Measurements from ENCODE around the gene UBASH3B.

Gene UBASH3B

DNA sequence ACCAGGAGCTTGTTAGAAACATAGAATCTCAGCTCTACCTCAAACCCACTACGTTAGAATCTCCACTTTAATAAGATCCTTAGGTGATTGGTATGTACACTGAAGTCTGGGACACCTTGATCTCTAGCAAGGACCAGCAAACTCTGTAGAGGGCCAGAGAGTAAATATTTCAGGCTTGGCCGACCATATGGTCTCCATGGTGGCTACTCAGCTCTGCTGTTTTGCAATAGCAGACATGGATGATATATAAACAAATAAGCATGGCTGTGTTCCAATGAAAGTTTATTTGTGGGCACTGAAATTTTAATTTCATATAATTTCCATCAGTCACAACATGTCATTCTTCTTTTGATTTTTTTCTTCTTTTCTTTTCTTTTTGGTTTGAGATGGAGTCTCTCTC, 23.9 kb downstream of the UBASH3B start:
- no peak for DNase-seq

- DNase-seq = no peak
These were observed 25.5 kb downstream of the UBASH3B start for GRCh38 chr11:122681070-122681469.

DNA sequence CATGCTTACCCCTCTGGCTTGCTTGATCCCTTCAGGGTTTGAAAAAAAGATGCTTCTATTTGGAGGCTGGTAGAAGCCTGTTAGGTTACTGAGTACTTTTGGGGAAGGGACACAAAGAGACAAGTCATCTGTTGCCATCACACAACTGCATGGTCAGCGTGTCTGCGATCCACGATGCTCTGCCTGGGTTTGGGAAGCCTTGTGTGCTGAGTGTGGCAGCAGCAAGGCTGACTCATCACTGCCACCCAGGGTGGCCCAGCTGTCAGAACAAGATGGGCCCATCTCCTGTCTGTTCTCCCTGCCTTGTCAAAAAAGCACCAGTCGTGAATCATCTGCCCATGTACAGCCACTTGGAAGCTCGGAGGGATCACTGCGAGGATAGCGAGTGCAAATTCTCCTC, 26.2 kb downstream of the UBASH3B start:
- DNase-seq = no peak

- DNase-seq = no peak
These were observed 26.9 kb downstream of the UBASH3B start for GRCh38 chr11:122682464-122682863.

GRCh38 chr11:122685041-122685440, 29.5 kb downstream of the UBASH3B start:
- DNase-seq = no peak

DNA sequence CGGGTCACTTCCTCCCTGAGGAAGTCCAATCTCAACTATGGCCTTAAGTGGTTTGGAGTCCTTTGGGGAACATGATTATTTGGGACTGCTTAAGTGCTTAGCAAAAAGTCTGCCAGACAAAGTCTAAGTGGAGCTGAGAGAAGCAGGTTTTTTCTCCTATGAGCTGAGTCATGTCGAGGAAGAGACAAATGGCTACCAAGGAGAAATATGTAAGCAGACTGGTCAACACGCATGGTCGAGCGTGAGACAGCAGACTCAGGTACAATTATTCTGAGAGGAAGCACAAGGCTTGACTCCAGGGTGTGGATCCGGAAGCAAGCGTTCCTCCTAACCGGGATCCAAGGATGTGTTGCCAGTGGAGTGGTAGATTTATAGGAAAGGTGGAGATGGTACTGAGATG, 30.6 kb downstream of the UBASH3B start:
- DNase-seq = no peak

GRCh38 chr11:122690384-122690783, 34.9 kb downstream of the UBASH3B start:
- DNase-seq = no peak

- DNase-seq = no peak
These were observed 35.5 kb downstream of the UBASH3B start for GRCh38 chr11:122690801-122691548.

DNA sequence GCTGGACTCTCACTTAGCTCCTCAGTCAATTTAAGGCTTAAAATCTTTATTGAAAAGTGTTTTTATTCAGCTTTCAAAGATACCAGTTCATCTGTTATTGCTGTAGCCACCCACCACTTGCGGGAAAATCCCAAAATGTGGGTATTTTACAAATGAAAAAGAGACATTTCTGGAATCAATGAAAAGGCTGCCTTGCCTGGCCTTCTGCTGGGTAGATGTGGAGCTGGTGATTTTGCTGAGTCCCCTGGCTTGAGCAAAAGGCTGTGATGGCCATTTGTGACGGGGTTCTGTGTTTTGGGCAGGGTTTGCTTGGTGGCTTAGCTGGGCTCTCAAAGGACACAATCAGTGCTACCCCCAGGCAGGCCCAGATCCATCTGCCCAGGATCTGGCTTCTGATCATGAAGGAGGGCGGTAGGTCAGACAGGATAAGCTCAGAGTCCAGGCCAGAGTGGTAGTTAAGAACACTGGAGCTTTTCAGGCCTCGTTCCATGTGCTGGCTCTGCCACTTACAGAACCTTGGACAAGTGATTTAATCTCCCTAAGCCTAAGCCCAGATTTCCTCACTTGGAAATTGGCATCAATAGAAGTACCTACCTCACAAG, 36.1 kb downstream of the UBASH3B start:
- no peak for DNase-seq

- DNase-seq = no peak
These were observed 36.9 kb downstream of the UBASH3B start for GRCh38 chr11:122692444-122692843.

DNA sequence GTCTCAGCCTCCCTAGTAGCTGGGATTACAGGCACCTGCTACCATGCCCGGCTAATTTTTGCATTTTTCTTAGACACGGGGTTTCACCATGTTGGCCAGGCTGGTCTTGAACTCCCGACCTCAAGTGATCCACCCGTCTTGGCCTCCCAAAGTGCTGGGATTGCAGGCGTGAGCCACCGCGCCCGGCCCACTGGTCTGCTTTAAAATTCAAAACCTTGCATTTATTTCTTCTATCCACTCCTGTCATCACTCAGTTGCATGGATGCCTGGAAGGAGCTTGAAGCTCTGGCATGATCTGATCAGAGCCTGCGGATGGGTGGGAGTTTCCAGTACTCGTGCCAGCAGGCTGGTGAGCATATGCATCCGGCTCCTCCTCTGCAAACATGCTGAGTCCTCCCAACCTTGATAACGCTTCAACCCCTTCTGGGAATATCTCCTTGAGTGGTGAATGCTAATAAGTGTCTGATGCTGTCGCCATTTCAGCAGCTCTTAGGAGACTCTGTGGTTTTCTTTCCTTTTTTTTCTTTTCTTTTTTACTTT, 39.6 kb downstream of the UBASH3B start:
- no peak for DNase-seq

DNA sequence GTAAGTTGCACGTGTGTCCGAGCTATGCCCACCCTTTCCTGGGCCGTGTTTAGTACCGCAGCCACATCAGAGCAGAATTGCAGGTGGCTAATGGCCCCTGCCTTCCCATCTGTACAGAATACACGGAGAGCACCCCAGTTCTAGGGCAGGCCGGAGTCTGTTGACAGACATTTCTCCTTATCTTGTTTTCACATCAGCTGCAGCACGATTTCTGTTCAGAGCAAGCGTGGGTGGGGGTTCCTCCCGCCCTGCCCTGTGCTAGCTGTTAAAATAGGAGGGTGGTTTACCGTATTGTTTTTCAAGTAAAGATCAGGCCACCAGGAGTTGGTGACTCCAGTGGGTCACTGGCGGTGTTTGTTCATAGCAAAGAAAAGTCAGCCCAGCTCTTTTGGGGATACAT, 41.1 kb downstream of the UBASH3B start:
- peak; percentile 49 for DNase-seq

DNA sequence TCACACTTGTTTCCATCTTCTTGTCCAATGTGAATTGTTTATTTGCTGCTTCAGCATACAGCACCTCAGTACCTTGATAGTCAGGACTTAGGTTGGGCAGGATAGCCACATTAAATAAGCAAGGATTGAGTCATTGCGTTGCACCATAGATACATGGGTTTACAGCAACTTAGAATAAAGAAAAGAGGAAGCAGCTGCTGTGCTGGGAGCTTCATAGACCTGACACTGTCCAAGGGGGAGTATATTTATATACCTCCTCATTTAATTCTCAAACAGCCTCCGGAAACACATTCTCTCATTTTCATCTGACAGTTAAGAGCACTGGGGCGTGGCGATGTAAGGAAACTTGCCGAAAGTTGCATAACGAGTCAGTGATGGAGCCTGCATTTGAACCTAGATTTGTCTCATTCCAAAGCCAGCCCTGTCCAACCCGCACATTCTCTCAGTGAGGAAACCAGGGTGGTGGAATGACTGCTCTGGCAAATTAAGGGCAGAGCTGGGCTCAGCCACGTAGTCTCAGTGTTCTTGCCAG, 42.2 kb downstream of the UBASH3B start:
- no peak for DNase-seq

DNA sequence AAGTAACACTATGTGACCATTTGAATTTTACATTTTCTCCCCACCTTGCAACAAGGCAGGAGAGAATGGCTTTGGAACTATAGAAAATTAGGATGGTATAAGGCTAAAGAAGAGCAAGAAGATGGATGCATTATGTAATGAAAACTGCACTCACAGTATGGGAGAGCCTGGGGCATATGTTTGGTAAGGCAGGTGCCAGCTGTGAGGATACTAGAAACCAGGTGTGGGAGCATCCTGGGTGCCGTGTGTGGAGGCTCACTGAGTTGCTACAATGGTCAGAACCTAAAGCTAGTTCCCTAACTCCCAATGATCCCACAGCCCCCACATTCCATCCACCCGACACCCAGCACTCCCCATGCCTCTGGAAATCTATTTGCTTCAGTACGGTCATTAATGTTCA, 42.9 kb downstream of the UBASH3B start:
- DNase-seq = no peak

- no peak for DNase-seq
These were observed 45.1 kb downstream of the UBASH3B start for GRCh38 chr11:122700666-122701065.

DNA sequence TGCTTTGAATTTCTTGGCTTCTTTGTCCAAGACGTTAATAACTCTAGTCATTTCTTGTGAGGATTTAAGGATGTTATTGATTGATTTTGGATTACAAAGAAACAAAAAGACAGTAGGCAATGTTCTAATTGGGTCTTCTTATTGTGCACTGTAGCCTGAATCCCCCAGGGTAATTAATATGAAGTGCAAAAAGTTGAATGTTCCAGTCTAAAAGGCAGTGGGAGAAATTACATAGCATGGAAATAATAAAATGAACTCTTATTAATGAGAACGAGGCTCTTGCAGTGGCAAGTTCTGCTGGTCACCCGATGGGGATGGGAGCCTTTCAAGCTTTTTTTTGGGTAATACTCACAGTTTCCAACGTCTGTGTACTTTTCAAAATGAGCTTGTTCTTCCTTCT, 45.6 kb downstream of the UBASH3B start:
- no peak for DNase-seq

- DNase-seq = no peak
These were observed 48.2 kb downstream of the UBASH3B start for GRCh38 chr11:122703541-122704272.

DNA sequence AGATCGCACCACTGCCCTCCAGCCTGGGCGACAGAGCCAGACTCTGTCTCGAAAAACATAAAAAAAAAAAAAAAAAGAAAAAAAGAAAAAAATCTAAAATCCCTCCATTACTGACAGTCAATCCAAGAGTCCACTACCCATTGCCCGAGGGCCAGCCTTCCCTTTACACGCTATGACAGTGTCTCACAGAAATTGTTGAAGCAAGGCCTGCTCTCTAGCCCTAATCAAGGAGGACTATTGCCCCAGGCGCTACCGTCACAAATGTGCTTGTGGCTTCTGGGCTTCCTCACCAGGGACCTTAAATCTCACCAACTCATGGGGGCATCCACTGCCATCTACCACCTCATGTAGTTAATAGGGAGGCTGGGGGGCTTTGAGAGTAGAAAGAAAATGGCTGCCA, 49.9 kb downstream of the UBASH3B start:
- DNase-seq = no peak

DNA sequence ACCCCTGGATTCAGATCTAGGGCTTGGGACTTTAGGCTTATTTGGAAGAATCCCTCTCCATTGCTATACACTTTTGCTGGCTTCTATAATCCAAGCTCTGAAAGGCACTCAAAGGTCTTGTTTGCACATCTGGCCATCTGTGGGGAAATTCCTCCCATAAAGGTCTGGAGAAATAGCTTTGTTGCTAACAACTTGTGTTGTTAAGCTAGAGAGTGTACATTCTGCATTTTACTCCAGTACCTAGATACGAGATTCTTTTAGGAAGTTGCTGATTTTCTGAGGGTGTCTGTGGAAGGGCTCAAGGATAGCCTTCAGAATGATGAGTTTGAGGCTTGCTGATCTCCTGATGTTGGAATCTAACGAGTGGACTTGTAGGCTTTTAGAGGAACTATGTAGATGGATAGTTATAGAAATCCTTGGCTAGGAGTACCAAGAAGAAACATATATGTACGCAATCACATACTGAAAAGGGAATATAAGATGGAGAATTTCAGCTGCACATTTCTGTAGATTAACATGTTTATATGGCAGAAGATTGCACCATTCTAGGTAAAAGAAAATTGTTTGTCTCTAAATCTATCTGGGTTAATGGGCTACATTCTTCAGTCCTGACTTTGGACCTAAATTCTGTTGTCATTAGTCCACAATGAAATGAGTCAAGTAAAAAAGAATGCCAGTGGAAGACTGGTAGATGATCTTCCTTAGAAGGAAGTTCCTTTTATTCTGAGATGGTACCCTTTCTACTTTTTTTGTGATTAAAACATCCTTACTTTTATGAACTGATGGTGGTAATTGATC, 51.0 kb downstream of the UBASH3B start:
- DNase-seq = no peak

DNA sequence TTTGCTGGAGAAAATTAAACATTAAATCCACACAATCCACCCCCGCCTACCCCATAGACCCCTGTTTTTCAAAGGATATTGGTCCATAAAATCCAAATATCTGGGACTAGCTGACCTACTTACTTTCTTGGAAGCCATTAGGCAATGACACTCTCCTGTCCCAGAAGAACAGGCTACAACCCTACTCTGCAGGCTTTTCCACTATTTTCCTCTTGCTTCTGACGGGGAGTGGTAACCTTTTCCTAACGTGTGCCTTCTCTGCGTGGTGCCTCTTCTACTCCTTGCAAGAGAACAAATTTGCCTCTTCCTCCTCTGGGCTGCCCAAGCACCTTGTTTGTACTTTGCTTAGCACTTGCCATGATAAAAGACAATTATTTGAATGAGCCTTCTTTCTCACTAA, 51.6 kb downstream of the UBASH3B start:
- DNase-seq = no peak

- no peak for DNase-seq
These were observed 52.4 kb downstream of the UBASH3B start for GRCh38 chr11:122707901-122708300.

DNA sequence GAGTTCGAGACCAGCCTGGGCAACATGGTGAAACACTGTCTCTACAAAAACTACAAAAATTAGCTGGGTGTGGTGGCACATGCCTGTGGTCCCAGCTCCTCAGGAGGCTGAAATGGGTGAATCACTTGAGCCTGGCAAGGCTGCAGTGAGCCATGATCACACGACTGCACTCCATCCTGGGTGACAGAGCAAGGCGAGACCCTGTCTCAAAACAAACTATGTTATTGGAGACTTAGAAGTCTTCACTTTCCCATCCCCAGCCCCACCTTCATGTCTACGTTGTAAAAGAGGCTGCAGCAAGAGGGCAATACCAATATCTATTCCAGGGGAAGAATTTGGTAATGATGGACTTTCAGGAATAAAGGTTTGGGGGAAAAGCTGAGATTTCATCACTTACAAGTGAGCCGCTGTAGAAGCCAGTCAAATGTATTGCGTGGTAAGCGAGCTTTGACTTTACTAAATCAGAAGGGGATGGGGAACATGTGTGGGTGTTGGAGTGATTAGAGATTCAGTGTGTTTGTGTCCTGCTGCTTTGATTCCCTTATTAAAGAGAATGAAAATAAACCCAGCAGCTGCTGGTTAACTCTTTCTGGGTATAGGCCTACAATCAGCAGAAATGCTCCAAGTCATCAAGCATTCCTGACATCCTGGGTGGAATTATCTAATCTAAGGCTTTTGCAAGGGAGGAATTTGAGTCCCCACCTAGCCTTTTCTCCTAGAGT, 53.7 kb downstream of the UBASH3B start:
- no peak for DNase-seq
